OCI-LY3 (cell line): ENCODE results near the gene CLN3.

Source experiments
- CTCF ChIP-seq: fragments of 200-600, 300-600 bp; sonication (generic); IDR thresholded peaks from 2 replicates; pipeline ENCODE4 v1.5.1; 2014; ENCODE audit warnings: antibody characterized with exemption, low read length, low read depth
- EZH2phosphoT487 ChIP-seq: fragments of 200-600 bp; shearing (Covaris generic); IDR thresholded peaks from 2 replicates; pipeline ENCODE4 v1.6.1; 2018; ENCODE audit warnings: antibody characterized with exemption, mixed run types, low read depth

- TF ChIP-seq CTCF (no peak), EZH2phosphoT487 (no peak)
Measured at GRCh38 chr16:28521436-28521835, 29.6 kb upstream of the CLN3 start.
